Measurements from ENCODE around the gene ADCY9. TPM values are rescaled to one million over a fixed set of nuclear protein-coding genes. Genes with fewer than 3 reads are reported as not detected.

Gene ADCY9
- polyA plus RNA-seq, 3 donors = 7.0 to 8.4 (median 8.2) TPM

GRCh38 chr16:4124535-4125294 lies 8.5 kb upstream of the ADCY9 start:
- no peak for DNase-seq (ENCODE audit: low read depth in 3 of 3, low spot score in 2 of 3)

- DNase-seq (ENCODE audit: low read depth in 3 of 3, low spot score in 2 of 3) = no peak
Measured at GRCh38 chr16:4123616-4124300, 7.5 kb upstream of the ADCY9 start.

GRCh38 chr16:4120176-4120575 lies 3.9 kb upstream of the ADCY9 start:
- DNase-seq (ENCODE audit: low read depth in 3 of 3, low spot score in 2 of 3) = no peak

GRCh38 chr16:4117250-4117578 lies 972 bp upstream of the ADCY9 start:
- no peak for DNase-seq (ENCODE audit: low read depth in 3 of 3, low spot score in 2 of 3)

GRCh38 chr16:4115949-4116318 lies 308 bp downstream of the ADCY9 start:
- DNase-seq (ENCODE audit: low read depth in 3 of 3, low spot score in 2 of 3) = no peak

GRCh38 chr16:4115209-4115948 lies 863 bp downstream of the ADCY9 start:
- DNase-seq (ENCODE audit: low read depth in 3 of 3, low spot score in 2 of 3) = no peak

GRCh38 chr16:4114257-4115208 lies 1.7 kb downstream of the ADCY9 start:
- no peak for DNase-seq (ENCODE audit: low read depth in 3 of 3, low spot score in 2 of 3)

- DNase-seq (ENCODE audit: low read depth in 3 of 3, low spot score in 2 of 3) = no peak
Measured at GRCh38 chr16:4113358-4114256, 2.6 kb downstream of the ADCY9 start.

GRCh38 chr16:4111748-4112696 lies 4.2 kb downstream of the ADCY9 start:
- no peak for DNase-seq (ENCODE audit: low read depth in 3 of 3, low spot score in 2 of 3)

GRCh38 chr16:4110680-4111079 lies 5.6 kb downstream of the ADCY9 start:
- DNase-seq (ENCODE audit: low read depth in 3 of 3, low spot score in 2 of 3) = no peak

GRCh38 chr16:4110065-4110464 lies 6.2 kb downstream of the ADCY9 start:
- no peak for DNase-seq (ENCODE audit: low read depth in 3 of 3, low spot score in 2 of 3)

- DNase-seq (ENCODE audit: low read depth in 3 of 3, low spot score in 2 of 3) = no peak
Measured at GRCh38 chr16:4109250-4109736, 6.9 kb downstream of the ADCY9 start.

GRCh38 chr16:4106516-4106915 lies 9.7 kb downstream of the ADCY9 start:
- no peak for DNase-seq (ENCODE audit: low read depth in 3 of 3, low spot score in 2 of 3)

- no peak for DNase-seq (ENCODE audit: low read depth in 3 of 3, low spot score in 2 of 3)
Measured at GRCh38 chr16:4105848-4106247, 10.4 kb downstream of the ADCY9 start.

- no peak for DNase-seq (ENCODE audit: low read depth in 3 of 3, low spot score in 2 of 3)
Measured at GRCh38 chr16:4103745-4104144, 12.5 kb downstream of the ADCY9 start.

GRCh38 chr16:4101421-4102219 lies 14.6 kb downstream of the ADCY9 start:
- no peak for DNase-seq (ENCODE audit: low read depth in 3 of 3, low spot score in 2 of 3)

GRCh38 chr16:4098501-4098900 lies 17.7 kb downstream of the ADCY9 start:
- DNase-seq (ENCODE audit: low read depth in 3 of 3, low spot score in 2 of 3) = no peak

GRCh38 chr16:4097826-4098240 lies 18.4 kb downstream of the ADCY9 start:
- no peak for DNase-seq (ENCODE audit: low read depth in 3 of 3, low spot score in 2 of 3)
